H9 (cell line): ENCODE measurements around the gene WDR27. TPM values are rescaled to one million over a fixed set of nuclear protein-coding genes. Genes with fewer than 3 reads are reported as not detected.

ENCODE experiments used
- DNase-seq: peaks from one replicate; pipeline ENCODE4 v3.0.0-alpha.2; 2017
- H2AFZ ChIP-seq: one replicate; pipeline ENCODE4 v1.6.1; 2013; ENCODE audit warnings: mild to moderate bottlenecking, low read length, control low read depth, moderate library complexity
- H2AK5ac ChIP-seq: 2 replicates; pipeline ENCODE4 v1.6.1; 2013; ENCODE audit warnings: low read length, control low read depth, mixed read lengths; ENCODE audit not compliant: insufficient read length
- H2BK120ac ChIP-seq: one replicate; pipeline ENCODE4 v1.6.1; 2013; ENCODE audit warnings: low read depth, mild to moderate bottlenecking, low read length, control low read depth, inconsistent platforms; ENCODE audit not compliant: poor library complexity, severe bottlenecking
- H2BK12ac ChIP-seq: 2 replicates; pipeline ENCODE4 v1.6.1; 2013; ENCODE audit warnings: low read length, control low read depth, mixed read lengths, low read depth; ENCODE audit not compliant: insufficient read length
- H2BK15ac ChIP-seq: 2 replicates; pipeline ENCODE4 v1.6.1; 2013; ENCODE audit warnings: low read depth, low read length, control low read depth
- H2BK20ac ChIP-seq: one replicate; pipeline ENCODE4 v1.6.1; 2013; ENCODE audit warnings: low read depth, mild to moderate bottlenecking, low read length, control low read depth, inconsistent platforms; ENCODE audit not compliant: poor library complexity, severe bottlenecking
- H2BK5ac ChIP-seq: 2 replicates; pipeline ENCODE4 v1.6.1; 2013; ENCODE audit warnings: low read length, control low read depth, mixed read lengths; ENCODE audit not compliant: insufficient read length
- H3K14ac ChIP-seq: 2 replicates; pipeline ENCODE4 v1.6.1; 2013; ENCODE audit warnings: low read length, control low read depth; ENCODE audit not compliant: insufficient read depth
- H3K18ac ChIP-seq: 2 replicates; pipeline ENCODE4 v1.6.1; 2013; ENCODE audit warnings: low read depth, mild to moderate bottlenecking, mixed read lengths, low read length, control low read depth; ENCODE audit not compliant: insufficient read length
- H3K23ac ChIP-seq: 2 replicates; pipeline ENCODE4 v1.6.1; 2013; ENCODE audit warnings: low read length, control low read depth, mixed read lengths, low read depth; ENCODE audit not compliant: insufficient read length
- H3K23me2 ChIP-seq: 2 replicates; pipeline ENCODE4 v1.6.1; 2013; ENCODE audit warnings: low read depth, mild to moderate bottlenecking, mixed read lengths, low read length, control low read depth; ENCODE audit not compliant: insufficient read length, poor library complexity, severe bottlenecking
- H3K27ac ChIP-seq: 2 replicates; pipeline ENCODE4 v1.5.1; 2013; ENCODE audit warnings: low read length, control low read depth, mixed read lengths, low read depth; ENCODE audit not compliant: insufficient read length
- H3K27me3 ChIP-seq: 2 replicates; pipeline ENCODE4 v1.6.1; 2013; ENCODE audit warnings: low read length, control low read depth, inconsistent platforms; ENCODE audit not compliant: insufficient read depth
- H3K4ac ChIP-seq: 2 replicates; pipeline ENCODE4 v1.6.1; 2013; ENCODE audit warnings: low read depth, mild to moderate bottlenecking, control low read depth, inconsistent platforms, low read length, moderate library complexity
- H3K4me1 ChIP-seq: 2 replicates; pipeline ENCODE4 v1.6.1; 2013; ENCODE audit warnings: low read length, control low read depth, inconsistent platforms; ENCODE audit not compliant: insufficient read depth
- H3K4me2 ChIP-seq: 2 replicates; pipeline ENCODE4 v1.6.1; 2013; ENCODE audit warnings: low read length, control low read depth, mixed read lengths; ENCODE audit not compliant: insufficient read length, insufficient read depth
- H3K56ac ChIP-seq: 2 replicates; pipeline ENCODE4 v1.6.1; 2013; ENCODE audit warnings: low read depth, mild to moderate bottlenecking, mixed read lengths, low read length, control low read depth; ENCODE audit not compliant: insufficient read length
- H3K79me1 ChIP-seq: 2 replicates; pipeline ENCODE4 v1.6.1; 2013; ENCODE audit warnings: low read depth, mild to moderate bottlenecking, moderate library complexity, low read length, control low read depth, inconsistent platforms; ENCODE audit not compliant: insufficient read depth, poor library complexity, severe bottlenecking
- H3K79me2 ChIP-seq: 2 replicates; pipeline ENCODE4 v1.6.1; 2013; ENCODE audit warnings: low read length, control low read depth, inconsistent platforms; ENCODE audit not compliant: insufficient read depth
- H3K9ac ChIP-seq: 2 replicates; pipeline ENCODE4 v1.6.1; 2013; ENCODE audit warnings: low read length, control low read depth, mixed read lengths; ENCODE audit not compliant: insufficient read length; ENCODE audit errors: extremely low read depth
- H3K9me3 ChIP-seq: one replicate; pipeline ENCODE4 v1.6.1; 2013; ENCODE audit warnings: low read depth, low read length, inconsistent platforms; ENCODE audit not compliant: control insufficient read depth
- H3T11ph ChIP-seq: one replicate; pipeline ENCODE4 v1.6.1; 2013; ENCODE audit warnings: mild to moderate bottlenecking, low read length, control low read depth, inconsistent platforms
- H4K20me1 ChIP-seq: one replicate; pipeline ENCODE4 v1.6.1; 2013; ENCODE audit not compliant: control insufficient read depth, insufficient read length, insufficient read depth
- H4K5ac ChIP-seq: 2 replicates; pipeline ENCODE4 v1.6.1; 2013; ENCODE audit warnings: low read depth, mild to moderate bottlenecking, mixed read lengths, low read length, control low read depth; ENCODE audit not compliant: insufficient read length
- H4K8ac ChIP-seq: replicated peaks from 2 replicates; pipeline ENCODE4 v1.6.1; 2013; ENCODE audit warnings: low read length, control low read depth, mixed read lengths, low read depth; ENCODE audit not compliant: insufficient read length
- H4K91ac ChIP-seq: 2 replicates; pipeline ENCODE4 v1.6.1; 2013; ENCODE audit warnings: low read depth, mild to moderate bottlenecking, moderate library complexity, mixed read lengths, low read length, control low read depth; ENCODE audit not compliant: insufficient read length
- H3K27ac Mint-ChIP-seq, 3 experiments: 2 replicates in 2 of 3; 3 replicates in 1 of 3; pipeline ENCODE4 v1.8.0; 2020 to 2021; ENCODE audit warnings: mixed read lengths in 3 of 3, mild to moderate bottlenecking in 1 of 3, moderate library complexity in 1 of 3
- H3K27me3 Mint-ChIP-seq: 2 replicates; pipeline ENCODE4 v1.8.0; 2021; ENCODE audit warnings: low read depth, mild to moderate bottlenecking, moderate library complexity, mixed read lengths
- H3K36me3 Mint-ChIP-seq, 3 experiments: 2 replicates in 2 of 3; 3 replicates in 1 of 3; pipeline ENCODE4 v1.8.0; 2020 to 2021; ENCODE audit warnings: low read depth in 3 of 3, mixed read lengths in 3 of 3; ENCODE audit not compliant: insufficient read depth in 1 of 3
- H3K4me1 Mint-ChIP-seq, 2 experiments: 2 replicates each; pipeline ENCODE4 v1.8.0; 2020; ENCODE audit warnings: mixed read lengths in 2 of 2
- H3K4me3 Mint-ChIP-seq, 2 experiments: 2 replicates in 1 of 2; 3 replicates in 1 of 2; pipeline ENCODE4 v1.8.0; 2020 to 2021; ENCODE audit warnings: mild to moderate bottlenecking in 2 of 2, mixed read lengths in 2 of 2, moderate library complexity in 1 of 2
- H3K9me3 Mint-ChIP-seq, 2 experiments: 2 replicates in 1 of 2; 3 replicates in 1 of 2; pipeline ENCODE4 v1.8.0; 2020; ENCODE audit warnings: mild to moderate bottlenecking in 2 of 2, mixed read lengths in 2 of 2, moderate library complexity in 1 of 2
- CTCF ChIP-seq: fragments of 200-600 bp; sonication (generic); conservative IDR thresholded peaks from 3 replicates; pipeline ENCODE4 v1.8.0; 2021; ENCODE audit warnings: antibody characterized with exemption, mild to moderate bottlenecking
- WGBS: extraction: QIAGEN DNeasy Blood & Tissue Kit; methylation state at CpG from one replicate; pipeline ENCODE4 v1.1.7; 2013; ENCODE audit warnings: missing lambda C conversion rate, low lambda C conversion rate, mixed read lengths; ENCODE audit not compliant: insufficient read length; ENCODE audit errors: extremely low coverage; 5-methylcytosine and 5-hydroxymethylcytosine counted together
- total RNA-seq: library from RNA; stranded (reverse); gene quantifications from 2 replicates; pipeline ENCODE4 v1.2.1, GENCODE V29; 2021

WDR27 gene
- total RNA-seq, 1 experiment from 2014 or later, result 48.7 TPM

- Mint-ChIP-seq H3K4me1 (no peaks in the 10 kb centered on the region), H3K27me3 (no peaks in the 10 kb centered on the region), H3K9me3 (peaks cover 49 to 57% of the 10 kb centered on the region in 2 experiments), H3K27ac (no peak overlapping the region), H3K4me3 (no peak overlapping the region), H3K36me3 (peaks cover 18 to 54% (median 46%) of the 10 kb centered on the region in 3 experiments)
- H3K9ac ChIP-seq, result no peak overlapping the region
- H3K18ac ChIP-seq, result no peak overlapping the region
- H3K14ac ChIP-seq, result no peak overlapping the region
- no peak overlapping the region for H2BK120ac ChIP-seq
- no peak for DNase-seq
- H3K79me2 ChIP-seq, result no peaks in the 10 kb centered on the region
- no peaks in the 10 kb centered on the region for H3K4me1 ChIP-seq
- H3K79me1 ChIP-seq, result no peaks in the 10 kb centered on the region
- H3K23ac ChIP-seq, result no peak overlapping the region
- H3K9me3 ChIP-seq, result peaks cover 6% of the 10 kb centered on the region
- no peak overlapping the region for H3K4ac ChIP-seq
- no peak overlapping the region for H2BK15ac ChIP-seq
- no peak overlapping the region for H2AK5ac ChIP-seq
- no peak overlapping the region for H3K56ac ChIP-seq
- H3K23me2 ChIP-seq, result no peaks in the 10 kb centered on the region
- no peak overlapping the region for H2BK12ac ChIP-seq
- H3T11ph ChIP-seq, result no peak overlapping the region
- WGBS, result no CpG with 5 or more reads among the region's 1 CpG
- no peak overlapping the region for H4K91ac ChIP-seq
- H3K27me3 ChIP-seq, result no peaks in the 10 kb centered on the region
- H2AFZ ChIP-seq, result no peak overlapping the region
- H4K20me1 ChIP-seq, result no peaks in the 10 kb centered on the region
- H3K4me2 ChIP-seq, result no peak overlapping the region
- H3K27ac ChIP-seq, result no peak overlapping the region
- no peak overlapping the region for H2BK20ac ChIP-seq
- H4K5ac ChIP-seq, result no peak overlapping the region
- H2BK5ac ChIP-seq, result no peak overlapping the region
- H4K8ac ChIP-seq, result no peak overlapping the region
- no peak for TF ChIP-seq CTCF
These were observed 227.5 kb downstream of the WDR27 start for GRCh38 chr6:169474362-169474761.
